NCI-H2081 treated with DMSO at 0.1 percent for 48 hours (cell line): ENCODE measurements around the gene NT5DC3.
A peak's percentile ranks its signal among the peaks of the same experiment; 100 is the strongest.

Source experiments
- DNase-seq: peaks from one replicate; lab custom pipeline; 2025; lab: John Stamatoyannopoulos, UW

The NT5DC3 gene

DNA sequence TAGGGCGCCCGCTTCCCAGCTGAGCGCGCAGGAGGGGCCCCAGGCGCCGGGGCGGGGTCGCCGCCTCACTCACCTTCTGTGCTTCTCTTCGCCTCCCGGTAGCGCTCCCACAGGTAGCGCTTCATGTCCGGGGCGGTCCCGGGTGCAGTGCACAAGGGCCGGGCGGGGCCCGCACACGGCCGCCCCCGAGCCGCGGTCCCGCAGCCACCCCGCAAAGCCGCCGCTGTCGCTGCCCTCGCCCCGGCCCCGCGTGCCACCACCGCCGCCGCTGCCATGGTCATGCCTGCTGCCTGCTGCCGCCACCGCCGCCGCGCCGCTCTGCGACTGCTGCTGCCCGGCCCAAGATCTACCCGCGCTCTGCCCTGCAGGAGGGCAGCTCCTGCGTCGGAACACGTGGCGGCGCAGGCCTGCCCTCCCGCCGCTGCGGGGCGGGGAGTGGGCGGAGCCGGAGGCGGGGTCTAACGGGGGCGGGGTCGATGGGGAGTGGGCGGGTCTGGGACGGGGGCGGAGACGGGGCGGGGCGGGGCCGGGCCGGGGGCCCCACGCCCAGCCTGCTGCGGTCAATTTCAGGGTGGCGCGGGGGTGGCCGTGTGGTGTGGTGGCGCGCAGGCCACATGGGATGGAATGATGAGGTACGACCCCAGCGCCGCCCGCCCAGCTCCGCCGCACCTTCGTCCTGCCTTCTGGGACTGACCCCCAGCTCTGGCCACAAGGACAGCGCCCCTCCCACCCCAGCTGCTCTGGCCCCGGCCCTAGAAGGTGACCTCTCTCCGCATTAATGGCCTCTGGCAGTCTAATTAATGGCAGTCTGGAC is at the start of gene NT5DC3:
Gene NT5DC3 (minus strand): TSS at position 359 of the 814 bp plus-strand sequence. CDS start 78 bp downstream, at position 281.
- no peak for DNase-seq

DNA sequence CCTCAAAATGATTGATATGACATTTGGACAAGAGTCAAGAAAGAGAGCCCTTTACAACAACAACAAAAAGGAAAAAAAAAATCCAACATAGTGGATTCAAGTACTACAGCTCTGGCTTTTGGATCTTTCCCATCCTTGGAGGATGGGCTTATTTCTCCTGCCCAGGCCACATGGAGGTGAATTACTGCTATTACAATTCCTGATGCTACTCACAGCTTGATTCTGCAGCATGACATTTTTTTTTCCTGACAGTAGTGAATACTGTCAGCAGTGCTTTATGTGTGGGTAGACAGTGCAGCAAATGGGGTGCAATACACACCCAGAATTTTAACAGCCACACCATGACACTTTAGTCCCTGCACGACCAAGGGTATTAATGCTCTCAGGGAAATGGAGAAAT is 46.7 kb upstream of the NT5DC3 start:
- no peak for DNase-seq

GRCh38 chr12:103886195-103886797 is 45.3 kb upstream of the NT5DC3 start:
- DNase-seq, result no peak

- no peak for DNase-seq
These were observed 43.3 kb upstream of the NT5DC3 start for GRCh38 chr12:103884316-103884715.

DNA sequence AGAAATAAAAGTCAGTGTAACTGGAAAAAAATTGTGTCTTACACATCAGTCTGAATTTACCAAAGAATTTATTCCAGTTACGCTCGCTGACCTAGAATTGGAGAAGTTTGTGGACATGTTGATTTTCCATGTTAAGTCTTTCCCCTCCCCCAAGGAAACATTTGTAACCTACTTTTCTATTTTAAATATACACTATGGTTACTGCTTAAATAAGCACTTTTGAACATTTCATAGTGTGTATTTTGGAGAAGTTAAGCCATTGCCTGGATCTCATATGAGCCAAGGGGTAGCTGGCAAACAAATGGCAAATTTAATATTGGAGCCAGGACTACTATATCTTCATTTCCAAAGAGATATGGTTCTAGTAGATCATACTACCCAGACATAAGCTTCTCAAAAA is 42.9 kb upstream of the NT5DC3 start:
- no peak for DNase-seq

- DNase-seq, result no peak
These were observed 42.0 kb upstream of the NT5DC3 start for GRCh38 chr12:103882861-103883596.

DNA sequence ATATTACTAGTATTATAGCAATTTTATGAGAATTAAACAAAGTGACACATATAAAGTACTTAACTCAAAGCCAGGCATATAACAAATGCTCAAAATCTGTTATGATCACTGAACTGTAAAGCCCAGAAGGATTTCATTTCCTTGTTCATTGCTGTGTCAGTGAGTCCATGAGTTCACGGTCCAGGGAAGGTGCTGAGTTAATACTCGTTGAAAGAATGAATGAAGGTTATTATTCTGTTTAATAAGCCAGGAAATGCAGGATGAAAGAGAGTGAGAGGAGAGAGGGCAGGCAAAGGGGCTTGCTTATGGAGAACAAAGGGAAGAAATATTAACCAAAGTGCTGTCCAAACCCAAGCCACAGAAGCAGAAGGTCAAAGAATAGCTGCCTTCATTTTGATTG is 40.2 kb upstream of the NT5DC3 start:
- no peak for DNase-seq

- peak; percentile 83 for DNase-seq
These were observed 39.5 kb upstream of the NT5DC3 start for GRCh38 chr12:103880299-103881142.

- DNase-seq, result no peak
These were observed 38.8 kb upstream of the NT5DC3 start for GRCh38 chr12:103879878-103880277.

DNA sequence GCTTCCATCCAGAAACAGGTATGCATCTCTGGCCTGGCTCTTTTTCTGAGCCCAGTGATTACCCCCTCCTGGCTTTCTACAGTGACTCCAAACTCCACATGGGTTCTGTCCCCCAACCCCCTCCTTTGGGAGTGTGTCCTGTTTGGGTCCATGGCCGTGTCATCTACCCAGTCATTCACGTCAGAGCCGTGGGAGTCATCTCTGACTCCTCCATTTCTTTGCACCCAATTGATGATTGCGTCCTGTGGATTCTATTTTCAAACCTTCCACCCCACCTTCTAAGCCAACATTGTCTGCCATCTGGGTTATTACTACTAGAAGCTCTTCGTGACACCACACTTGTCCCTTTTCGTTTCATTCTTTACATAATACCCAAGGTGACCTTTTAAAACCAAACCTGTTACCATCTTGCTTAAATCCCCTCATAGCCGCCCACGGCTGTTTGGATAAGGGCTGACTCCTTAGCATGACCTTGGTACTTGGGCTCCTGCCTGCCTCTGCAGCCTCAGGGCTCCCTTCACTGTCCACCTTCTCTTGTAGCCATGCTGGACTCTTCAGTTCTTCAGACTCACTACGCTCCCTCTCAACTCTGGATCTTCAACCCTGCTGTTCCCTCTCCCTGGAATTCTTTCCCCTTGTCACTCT is 38.1 kb upstream of the NT5DC3 start:
- no peak for DNase-seq

GRCh38 chr12:103877934-103878510 is 37.0 kb upstream of the NT5DC3 start:
- DNase-seq, result peak; percentile 60

DNA sequence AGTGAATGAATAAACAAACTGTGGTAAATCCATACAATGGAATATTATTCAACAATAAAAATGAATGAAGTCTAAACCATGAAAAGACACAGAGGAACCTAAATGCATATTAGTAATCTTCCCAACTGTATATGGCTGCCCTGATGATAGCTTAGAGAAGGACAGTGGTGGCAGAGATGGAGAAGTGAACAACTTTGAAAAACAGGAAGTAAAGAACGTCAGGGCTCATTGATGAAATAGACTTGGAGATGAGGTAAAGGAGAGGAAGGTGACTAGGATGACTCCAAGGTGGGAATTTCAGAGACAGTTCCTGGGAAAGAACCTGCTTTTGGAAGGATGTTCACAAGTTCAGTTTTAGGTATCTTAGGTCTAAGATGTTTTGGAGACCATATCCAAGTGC is 36.3 kb upstream of the NT5DC3 start:
- DNase-seq, result no peak

DNA sequence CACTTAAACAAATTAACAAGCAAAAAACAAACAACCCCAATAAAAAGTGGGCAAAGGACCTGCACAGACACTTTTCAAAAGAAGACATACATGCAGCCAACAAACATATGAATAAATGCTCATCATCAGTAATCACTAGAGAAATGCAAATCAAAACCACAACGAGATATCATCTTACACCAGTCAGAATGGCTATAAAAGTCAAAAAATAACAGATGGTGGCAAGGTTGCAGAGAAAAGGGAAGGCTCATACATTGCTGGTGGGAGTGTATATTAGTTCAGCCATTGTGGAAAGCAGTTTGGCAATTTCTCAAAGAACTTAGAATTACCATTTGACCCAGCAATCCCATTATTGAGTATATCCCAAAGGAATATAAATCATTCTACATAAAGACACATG is 34.6 kb upstream of the NT5DC3 start:
- DNase-seq, result no peak

DNA sequence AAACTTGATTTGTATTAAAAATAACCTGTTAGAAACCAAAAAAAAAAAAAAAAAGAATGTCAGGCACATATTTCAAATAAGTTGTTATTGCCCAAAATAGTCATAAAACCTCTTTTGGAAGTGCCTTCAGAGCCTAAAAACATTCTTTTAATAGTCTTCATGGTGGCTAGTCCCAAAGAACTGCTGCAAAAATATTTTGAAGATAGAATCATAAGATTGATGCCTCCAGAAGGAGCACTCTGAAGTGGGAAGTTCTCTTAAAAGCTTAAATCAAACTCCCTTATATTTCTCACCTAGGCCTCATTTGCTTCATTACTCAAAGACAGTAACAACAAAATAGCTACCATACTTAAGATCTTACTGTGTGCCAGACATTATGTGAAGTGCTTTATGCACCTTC is 27.2 kb upstream of the NT5DC3 start:
- DNase-seq, result no peak

- no peak for DNase-seq
These were observed 24.2 kb upstream of the NT5DC3 start for GRCh38 chr12:103865151-103865730.

- no peak for DNase-seq
These were observed 23.7 kb upstream of the NT5DC3 start for GRCh38 chr12:103864710-103865109.

DNA sequence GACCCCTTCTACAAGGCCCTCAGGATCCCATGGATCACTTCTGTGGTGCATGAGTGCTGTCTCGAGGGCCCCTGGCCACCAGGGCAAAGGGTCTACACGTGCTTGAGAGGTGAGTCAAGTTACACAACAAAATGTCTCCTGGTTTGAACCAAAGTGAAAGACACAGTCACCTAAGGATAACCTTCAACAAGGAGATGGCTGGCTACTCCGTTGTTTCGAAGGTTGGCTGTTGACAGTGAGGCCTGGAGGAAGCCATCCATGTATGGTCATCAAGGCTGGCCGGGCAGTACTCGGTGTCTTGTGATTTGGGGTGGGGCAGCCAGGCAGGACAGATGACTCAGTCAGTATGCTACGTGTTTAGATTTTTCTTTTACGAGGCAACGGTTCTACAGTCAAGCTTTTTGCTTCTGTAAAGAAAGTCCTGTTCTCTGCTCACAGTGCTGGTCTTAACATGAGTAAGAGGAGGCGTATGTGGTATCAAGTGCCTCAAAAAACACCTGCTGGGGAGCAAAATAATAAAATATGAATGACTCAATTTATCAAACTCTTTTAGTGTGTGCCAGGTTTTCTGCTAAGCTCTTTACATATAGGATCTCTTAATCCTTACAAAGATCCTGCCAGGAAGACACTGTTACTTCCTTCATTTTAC is 18.0 kb upstream of the NT5DC3 start:
- DNase-seq, result no peak

DNA sequence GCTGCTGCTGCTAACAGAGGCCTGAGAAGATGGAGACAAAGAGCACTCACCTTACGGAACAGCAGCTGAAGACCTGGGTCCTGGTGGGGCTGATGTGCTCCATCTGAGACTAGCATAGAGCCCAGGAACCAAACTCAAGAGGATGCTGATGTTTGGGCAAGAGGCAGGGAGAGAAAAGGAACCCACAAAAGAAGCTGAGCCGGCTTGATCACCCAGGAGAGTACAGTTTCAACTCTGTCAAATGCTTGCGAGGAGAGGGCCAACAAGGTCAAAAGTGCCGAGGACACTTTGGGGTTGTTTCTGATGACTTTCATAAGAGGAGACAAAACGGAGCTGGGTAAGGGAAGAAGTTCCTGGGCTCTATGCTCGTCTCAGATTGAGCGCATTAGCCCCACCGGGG is 17.3 kb upstream of the NT5DC3 start:
- no peak for DNase-seq

- DNase-seq, result no peak
These were observed 16.1 kb upstream of the NT5DC3 start for GRCh38 chr12:103857164-103857563.
